H1 (cell line): ENCODE data around the gene TIMM8B. TPM values are rescaled to one million over a fixed set of nuclear protein-coding genes. Genes with fewer than 3 reads are reported as not detected.

ENCODE experiments used
- MAFK ChIP-seq: IDR thresholded peaks from 2 replicates; pipeline ENCODE4 v1.6.1; 2012; ENCODE audit warnings: low read depth, mild to moderate bottlenecking, improper control_type of control experiment, low read length
- polyA plus RNA-seq, 7 experiments: library from polyadenylated mRNA; depleted of rRNA in 3 of 7; stranded (reverse) in 5 of 7; unstranded in 2 of 7; fragments of >200 nt in 5 of 7; fragments of 200-250 nt in 2 of 7; gene quantifications; 1 replicate in 5 of 7; 2 replicates in 1 of 7; 4 replicates in 1 of 7; pipeline versions ENCODE4 v1.2.1 to v1.2.3, GENCODE V29; 2011 to 2013; ENCODE audit warnings: missing spikeins in 2 of 7, mixed read lengths in 2 of 7
- total RNA-seq: library from RNA; stranded (reverse); fragmentation: NEBNext Ultra II Directional; extraction: Animal tissue kit (Norgen Biotek cat#: 25700); gene quantifications from 2 replicates; pipeline ENCODE4 v1.2.1, GENCODE V29; 2021

Gene TIMM8B
- total and polyA plus RNA-seq, 2 of the 8 experiments (the other 6 are each of a cell fraction or from before 2014, with no cell fraction given): 93.7 to 143 TPM

- TF ChIP-seq MAFK: no peak
- TF ChIP-seq, all 59 proteins: peak for 0
These were observed 42.0 kb upstream of the TIMM8B start (continued) for GRCh38 chr11:112128483-112129121.
